HG03378 (cell line): ENCODE data around the gene AMH.
A peak's percentile ranks its signal among the peaks of the same experiment; 100 is the strongest.

Experiments used
- ATAC-seq: cut with Tn5 transposase; IDR thresholded peaks from one replicate; pipeline ENCODE4 v1.9.1; 2021; ENCODE audit warnings: mild to moderate bottlenecking, moderate library complexity; ENCODE audit not compliant: unreplicated experiment

The AMH gene

DNA sequence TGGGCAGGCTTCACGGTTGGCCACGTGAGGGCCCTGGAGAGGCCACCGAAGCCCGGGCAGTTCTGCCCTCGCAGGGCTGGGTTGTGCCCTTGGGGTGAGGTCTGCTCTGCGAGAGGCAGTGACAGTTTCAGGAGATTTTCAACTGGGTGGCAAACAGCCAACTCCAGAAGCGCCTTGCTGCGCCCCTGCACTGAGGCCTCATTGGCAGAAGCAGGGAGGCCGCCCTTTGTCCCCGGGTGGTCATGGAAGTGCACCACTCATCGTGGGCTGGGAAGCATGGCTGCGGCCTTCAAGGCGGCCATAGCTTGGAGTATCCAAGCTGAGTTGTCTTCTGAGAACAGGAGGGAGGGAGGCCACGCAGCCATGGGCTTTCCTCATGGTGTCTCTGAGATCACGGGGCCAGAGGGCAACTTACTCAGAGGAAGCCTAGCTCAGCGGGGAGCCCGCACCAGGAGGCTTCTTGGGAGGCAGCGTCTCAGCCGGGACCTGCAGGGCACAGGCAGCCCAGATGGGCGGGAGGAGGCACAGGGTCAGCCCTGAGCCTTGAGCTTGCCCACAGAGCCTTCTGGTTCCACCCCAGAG is 27.8 kb upstream of the AMH start:
- ATAC-seq, result no peak

DNA sequence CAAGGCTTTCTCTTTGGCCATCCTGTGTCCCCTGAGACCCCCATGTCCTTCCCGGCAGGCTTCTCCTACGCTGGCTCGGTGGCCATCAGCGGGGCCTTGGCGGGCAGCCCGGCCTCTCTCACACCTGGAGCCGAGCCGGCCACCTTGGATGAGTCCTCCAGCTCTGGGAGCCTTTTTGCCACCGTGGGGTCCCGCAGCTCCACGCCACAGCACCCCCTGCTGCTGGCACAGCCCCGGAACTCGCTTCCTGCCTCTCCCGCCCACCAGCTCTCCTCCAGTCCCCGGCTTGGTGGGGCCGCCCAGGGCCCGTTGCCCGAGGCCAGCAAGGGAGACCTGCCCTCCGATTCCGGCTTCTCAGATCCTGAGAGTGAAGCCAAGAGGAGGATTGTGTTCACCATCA is 27.2 kb upstream of the AMH start:
- no peak for ATAC-seq

DNA sequence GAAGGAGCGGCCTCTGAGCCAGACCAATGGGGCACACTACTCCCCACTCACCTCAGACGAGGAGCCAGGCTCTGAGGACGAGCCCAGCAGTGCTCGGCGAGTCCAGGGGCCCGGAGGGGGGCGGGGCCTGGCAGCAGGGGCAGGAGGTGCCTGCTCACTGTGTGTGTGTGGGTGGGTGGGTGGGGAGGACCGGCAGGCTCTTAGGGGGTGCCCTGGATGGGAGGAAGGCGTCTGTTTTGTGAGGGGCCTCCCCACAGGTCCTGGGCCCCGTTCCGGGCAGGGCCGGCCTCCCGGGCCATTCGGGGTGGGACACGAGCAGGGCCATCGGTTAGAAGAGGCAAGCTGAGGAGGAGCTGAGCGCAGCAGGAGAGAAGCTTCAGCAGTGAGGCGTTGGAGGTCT is 25.7 kb upstream of the AMH start:
- no peak for ATAC-seq

DNA sequence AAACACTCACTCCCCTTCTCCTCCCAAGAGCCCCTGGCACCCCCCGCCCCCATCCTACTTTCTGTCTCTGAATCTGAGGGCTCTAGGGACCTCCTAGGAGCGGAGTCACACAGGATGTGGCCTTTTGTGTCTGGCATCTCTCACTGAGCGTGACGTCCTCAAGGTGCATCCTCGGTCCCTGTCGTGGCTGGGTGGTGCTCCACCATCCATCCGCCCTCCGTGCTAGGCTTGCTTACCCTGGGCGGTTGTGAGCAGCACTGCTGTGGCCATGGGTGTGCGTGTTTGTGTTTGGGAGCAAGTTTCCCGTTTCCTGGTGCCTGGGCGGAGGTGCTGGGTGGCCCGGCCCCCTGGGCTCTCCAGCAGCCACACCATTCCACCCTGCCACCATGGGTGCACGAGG is 25.2 kb upstream of the AMH start:
- ATAC-seq, result peak; percentile 44

DNA sequence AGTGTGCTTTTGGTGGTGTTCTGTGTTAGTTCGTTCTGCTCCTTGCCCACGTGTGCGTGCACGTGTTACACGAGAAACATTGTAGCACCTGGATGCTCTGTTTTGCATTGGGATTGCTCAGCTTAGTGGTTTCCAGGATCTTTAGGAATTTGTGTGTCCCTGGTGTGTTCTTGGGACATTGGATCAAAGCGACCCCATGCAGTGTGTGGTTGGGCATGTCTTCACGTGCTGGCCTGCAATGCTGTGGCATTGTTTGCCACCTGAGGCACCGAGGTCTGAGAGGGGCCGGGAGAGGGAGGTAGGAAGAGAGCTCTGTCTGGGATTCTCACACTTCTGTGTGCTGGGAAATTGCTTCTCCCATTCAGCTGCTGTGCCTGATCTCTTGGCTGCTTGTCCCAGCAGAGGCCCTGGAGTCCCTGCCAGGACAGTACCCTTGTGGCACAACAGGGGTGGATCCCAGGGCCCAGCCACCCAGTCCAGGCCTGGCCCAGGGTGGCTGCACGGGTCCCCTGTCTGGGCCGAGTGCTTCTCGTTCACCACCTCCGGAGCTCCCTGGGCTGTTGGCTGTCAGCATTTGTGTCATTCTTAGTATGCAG is 24.3 kb upstream of the AMH start:
- ATAC-seq, result no peak

DNA sequence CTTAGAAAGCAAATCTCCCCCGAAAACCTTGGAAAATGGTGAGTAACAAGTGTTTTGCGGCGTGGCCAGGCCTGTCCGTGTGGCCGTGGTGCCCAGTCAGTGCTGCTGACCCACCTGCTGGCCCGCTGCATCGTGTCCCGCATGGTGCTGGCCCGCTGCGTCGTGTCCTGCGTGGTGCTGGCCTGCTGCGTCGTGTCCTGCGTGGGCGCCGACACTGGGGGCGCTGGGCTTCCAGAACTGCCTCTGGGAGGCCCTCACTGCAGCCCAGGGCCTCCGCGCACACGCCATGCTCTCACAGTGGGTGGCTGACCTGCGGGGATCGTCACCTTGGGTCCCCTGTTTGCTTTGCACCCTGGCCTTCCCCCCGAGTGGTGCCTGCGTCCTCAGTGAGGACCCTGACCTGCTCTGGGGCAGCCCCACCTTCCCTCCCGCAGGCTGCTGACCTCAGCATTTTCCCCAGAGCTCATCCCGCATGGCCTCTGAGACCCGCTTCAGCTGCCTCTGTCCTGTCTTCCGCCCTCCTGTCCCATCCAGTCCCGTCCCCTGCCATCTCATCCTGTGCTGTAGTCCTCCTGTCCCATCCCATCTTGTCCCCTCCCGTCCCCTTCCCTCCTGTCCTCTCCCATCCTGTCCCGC is 23.6 kb upstream of the AMH start:
- ATAC-seq, result no peak

DNA sequence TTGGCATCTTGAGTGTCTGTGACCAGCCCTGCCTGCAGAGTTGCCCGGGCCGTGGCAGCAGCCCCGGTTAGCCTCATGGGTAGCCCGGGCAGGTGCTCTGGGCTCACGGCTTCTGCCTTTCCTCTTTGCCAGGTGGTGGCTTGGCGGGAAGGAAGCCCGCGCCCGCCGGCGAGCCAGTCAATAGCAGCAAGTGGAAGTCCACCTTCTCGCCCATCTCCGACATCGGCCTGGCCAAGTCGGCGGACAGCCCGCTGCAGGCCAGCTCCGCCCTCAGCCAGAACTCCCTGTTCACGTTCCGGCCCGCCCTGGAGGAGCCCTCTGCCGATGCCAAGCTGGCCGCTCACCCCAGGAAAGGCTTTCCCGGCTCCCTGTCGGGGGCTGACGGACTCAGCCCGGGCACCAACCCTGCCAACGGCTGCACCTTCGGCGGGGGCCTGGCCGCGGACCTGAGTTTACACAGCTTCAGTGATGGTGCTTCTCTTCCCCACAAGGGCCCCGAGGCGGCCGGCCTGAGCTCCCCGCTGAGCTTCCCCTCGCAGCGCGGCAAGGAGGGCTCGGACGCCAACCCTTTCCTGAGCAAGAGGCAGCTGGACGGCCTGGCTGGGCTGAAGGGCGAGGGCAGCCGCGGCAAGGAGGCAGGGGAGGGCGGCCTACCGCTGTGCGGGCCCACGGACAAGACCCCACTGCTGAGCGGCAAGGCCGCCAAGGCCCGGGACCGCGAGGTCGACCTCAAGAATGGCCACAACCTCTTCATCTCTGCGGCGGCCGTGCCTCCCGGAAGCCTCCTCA is 22.9 kb upstream of the AMH start:
- ATAC-seq, result no peak

DNA sequence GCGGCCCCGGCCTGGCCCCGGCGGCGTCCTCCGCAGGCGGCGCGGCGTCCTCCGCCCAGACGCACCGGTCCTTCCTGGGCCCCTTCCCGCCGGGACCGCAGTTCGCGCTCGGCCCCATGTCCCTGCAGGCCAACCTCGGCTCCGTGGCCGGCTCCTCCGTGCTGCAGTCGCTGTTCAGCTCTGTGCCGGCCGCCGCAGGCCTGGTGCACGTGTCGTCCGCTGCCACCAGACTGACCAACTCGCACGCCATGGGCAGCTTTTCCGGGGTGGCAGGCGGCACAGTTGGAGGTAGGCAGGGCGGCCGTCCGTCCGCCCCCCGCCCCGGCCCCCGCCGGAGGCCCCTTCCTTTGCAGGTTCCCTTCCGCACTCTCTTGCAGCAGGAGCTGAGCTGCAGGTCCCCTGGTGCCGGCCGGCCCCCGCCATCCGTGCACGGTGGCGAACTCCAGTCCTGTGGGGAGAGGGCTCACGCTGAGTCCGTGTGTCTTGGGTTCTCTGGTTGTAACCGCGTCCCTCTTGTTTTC is 22.2 kb upstream of the AMH start:
- no peak for ATAC-seq

DNA sequence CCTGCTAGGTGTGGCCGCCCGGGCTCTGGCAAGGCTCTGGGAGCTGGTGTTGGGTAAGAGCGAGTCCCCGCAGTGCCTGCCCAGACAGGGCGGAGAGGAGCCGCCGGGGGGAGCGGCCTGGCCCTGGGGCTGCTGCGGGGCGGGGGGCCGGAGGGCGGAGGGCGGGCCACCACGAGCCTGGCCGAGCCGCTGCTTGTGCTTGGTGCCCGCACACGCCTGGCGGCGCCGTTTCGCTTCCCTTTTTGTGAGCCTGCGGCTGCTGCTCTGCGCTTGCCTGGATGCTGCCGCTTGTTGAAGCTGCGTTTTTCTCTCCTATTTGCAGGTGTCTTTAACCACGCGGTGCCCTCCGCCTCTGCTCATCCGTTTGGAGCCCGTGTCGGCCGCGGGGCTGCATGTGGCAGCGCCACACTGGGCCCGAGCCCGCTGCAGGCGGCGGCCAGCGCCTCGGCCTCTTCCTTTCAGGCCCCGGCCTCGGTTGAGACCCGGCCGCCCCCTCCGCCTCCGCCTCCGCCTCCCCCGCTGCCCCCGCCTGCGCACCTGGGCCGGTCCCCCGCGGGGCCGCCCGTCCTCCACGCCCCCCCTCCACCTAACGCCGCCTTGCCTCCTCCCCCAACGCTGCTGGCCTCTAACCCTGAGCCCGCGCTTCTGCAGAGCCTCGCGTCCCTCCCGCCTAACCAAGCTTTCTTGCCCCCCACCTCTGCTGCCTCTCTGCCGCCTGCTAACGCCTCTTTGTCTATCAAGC is 21.5 kb upstream of the AMH start:
- no peak for ATAC-seq

DNA sequence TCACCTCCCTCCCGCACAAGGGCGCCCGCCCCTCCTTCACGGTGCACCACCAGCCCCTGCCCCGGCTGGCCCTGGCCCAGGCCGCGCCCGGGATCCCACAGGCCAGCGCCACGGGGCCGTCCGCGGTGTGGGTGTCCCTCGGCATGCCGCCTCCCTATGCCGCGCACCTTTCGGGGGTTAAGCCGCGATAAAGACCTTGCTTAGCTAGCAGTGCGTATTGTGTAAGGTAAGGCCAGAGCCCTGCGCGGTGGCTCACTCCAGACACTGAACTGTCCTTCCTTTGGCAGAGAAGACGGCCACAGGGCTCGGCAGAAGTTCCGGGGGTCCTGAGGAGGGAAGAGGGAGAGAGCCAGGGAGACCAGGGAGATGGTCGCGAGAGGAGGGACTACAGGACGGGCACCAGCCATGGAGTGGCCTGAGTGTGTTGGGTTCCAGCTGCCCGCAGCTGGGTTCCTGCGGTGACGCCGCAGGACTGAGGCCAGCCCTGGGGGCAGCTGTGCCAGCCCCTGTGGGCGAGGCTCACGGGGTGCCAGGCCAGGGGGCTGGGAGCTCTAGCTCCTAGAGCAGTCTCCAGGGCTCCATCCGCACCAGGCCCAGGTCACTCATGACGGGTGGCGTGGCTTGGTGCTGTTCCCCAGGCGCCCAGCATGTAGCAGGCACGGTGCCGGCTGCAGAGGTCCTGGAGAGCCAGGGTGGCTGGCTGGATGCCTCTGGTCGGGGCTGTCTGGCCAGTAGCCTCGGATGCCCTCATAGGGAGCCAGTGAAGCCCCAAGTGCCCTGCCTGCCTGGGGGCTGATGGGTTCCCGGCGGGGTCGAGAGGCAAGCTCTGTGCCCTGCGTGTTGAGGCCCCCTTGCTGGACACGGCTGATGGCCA is 20.7 kb upstream of the AMH start:
- ATAC-seq, result no peak

DNA sequence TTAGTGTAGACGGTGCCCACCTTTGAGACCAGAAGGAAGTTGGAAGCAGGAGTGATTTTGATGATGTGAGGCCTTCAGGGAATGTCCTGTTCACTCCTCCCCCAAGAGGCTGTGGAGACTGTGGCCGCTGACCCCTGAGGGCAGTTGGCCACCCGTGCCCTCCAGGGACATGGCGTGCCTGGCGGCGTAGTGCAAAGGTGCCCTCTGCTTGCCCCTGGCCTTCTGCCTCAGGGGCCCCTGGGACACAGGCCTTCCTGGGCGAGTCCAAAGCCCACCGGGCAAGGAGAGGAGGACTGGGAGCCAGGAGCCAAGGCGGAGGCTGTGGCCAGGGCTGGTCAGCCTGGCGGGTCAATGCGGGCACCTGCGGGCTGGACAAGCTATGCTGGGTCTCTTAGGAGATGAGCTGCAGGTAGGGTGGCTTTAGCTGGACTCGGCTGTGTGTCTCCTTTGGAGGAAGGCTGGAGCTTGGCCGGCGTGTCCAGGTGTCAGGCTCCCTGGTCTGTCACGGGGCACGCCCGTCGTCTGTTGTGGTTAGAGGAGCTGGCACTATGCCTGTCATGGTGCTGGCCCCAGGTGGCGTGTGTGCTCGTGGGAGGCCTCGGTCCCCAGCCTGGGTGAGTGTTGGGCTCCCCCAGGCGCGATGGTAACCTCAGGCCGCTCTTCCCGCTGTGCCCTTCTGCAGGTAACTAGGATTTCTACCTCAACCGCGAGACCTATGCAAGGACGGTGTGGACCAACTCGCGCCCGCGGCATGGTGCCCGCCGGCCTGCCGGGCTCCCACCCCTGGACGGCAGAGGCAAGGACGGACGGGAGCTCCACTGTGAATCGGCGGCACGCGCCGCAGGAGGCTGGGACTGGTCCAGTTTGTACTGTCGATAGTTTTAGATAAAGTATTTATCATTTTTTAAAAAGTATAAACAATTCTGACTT is 19.8 kb upstream of the AMH start:
- no peak for ATAC-seq

DNA sequence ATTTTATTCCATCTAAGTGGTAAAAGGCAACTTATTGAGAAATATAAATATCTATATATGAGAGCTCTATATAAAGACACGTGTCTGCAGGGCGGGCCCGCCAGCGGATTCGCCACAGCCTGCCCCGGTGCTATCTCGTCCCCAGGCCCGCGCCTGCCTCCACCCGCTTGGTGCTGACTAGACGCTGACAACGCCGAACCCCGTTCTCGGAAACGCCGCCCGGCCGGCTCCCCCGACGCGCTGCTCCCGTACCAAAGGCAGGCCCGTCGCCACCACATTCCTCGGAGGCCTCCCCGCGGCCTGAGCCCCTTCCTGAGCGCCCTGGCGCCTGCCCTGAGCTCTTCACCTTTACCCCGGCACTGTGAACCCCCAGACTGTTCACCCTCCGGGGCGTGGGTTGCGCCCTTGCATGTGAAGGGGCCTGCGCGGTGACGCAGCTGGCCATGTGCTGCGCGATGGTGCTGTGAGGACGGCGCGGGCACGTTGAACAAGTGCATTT is 19.0 kb upstream of the AMH start:
- no peak for ATAC-seq

DNA sequence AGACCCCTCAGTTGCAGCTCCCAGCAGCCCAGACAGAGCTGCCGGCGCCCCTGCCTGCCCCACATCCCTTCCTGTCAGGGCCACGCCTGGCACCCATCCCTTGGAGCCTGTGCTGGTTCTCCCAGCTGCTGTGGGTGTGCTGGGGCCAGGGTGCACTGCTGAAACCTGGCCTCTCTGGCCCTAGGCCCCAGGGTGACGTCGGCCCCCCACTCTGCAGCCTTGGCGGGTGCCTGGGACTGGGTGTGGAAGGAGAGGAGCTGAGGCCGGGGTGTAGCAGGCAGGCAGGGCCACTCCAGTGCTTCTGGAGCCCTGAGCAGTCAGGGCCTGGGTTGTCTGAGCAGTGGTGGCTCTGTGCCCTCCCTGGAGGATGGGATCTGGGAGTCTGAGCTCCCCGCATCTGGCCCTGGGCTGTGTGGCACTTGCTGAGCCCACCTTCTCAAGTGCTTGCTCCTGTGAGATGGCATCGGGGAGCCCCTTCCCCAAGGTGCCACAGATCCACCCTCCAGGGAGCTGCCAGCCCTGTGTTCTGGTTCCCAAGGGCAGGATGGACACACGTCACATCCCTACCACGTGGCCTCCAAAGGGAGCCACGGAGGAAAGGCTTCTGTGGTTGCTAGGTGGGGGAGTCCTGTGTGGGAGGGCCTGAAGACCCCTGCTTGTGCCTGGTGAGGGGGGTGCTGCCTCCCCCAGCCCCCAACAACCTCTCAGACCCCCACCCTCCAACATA is 18.2 kb upstream of the AMH start:
- ATAC-seq, result no peak

DNA sequence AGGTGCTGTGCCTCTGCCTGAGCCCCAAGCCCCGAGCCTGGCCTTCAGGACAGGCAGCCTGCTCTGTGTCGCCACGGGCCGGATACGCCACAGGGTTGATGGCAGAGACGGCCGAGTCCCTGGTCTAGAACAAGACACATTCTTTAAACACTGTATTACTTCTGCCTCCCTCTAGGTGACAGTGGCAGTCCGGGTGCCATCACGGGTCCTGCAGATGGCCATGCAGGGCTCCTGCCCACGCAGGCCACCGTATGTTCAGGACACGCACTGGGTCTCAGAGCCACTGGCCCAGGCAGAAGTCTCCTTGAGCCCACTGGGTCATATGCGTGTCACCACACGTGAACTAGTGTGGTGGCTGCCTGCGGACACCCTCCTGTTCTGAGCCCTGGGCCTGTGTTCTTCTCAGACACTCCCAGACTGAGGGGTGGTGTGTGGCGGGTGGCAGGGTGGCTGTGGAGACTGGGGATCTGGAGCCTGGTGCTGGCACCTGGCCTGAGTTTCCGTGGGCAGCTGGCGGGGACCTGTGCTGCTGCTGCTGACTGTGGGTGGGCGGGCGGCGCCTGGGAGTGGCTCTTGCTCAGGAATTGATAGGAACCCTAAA is 17.4 kb upstream of the AMH start:
- ATAC-seq, result no peak

DNA sequence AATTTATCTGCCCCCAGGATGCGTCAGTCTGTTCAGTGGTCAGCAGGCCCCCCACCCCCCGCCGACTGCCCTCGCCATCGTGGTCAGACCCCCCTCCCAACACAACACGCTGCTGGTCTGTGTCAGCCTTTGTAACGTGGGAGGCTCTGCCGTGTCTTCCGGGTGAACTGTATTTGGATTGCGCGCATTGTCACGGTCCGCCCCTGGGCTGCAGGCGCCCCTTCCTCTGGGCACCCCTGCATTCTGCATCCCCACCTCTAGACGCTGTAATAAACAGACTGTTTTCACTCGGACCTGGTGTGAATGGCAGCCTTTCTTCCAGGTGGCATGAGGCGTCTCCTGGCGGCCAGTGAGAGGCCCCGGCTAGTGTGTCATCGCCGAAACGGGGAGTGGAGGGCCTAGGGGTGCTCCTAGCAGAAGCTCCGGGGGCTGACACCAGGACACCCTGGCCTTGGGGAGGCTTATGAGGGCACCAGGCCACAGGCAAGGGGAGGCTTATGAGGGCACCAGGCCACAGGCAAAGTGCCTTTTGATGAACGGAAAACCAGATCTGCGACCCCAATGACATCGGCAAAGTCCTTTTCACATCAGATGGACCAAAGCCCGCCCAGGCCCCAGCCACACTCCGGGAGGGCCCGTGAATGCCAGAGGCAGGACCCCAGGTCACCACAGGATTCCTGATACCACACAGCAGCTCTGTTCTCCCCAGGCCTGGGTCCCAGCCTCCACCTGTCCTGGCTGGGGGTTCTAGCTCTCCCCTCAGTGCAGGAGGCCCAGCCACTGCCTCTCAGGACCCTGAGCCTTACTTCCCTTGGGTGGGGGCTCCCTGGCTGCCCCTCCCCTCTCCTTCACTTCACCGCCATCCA is 16.6 kb upstream of the AMH start:
- no peak for ATAC-seq

DNA sequence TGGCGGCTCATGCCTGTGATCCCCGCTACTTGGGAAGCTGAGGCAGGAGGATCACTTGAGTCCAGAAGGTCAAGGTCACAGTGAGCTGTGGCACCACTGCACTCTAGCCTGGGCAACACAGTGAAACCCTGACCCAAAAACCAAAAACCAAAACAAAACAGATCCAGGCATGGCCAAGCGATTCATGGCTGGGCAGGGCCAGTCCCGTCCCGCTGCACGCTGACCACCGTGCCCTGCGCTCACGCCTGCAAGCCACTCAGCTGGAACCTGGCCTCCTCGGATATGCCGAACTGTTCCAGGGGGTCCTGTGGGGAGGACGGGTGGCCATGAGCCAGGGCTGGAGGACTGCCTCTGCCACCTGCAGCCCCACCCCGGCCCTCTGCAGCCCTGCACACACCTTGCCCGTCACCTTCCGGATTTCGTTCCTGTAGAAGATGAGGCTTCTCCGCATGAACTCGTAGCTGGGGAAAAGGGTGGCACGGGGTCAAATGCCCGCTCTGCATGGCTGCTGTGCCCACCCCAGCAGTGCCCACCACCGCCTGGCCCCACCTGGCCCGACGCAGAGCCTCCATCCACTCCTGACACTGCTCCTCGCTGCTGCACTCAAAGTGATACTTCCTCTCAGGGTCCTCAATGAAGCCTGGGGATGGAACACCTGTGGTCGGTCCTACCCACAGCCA is 15.4 kb upstream of the AMH start:
- no peak for ATAC-seq
